ENCODE data around the gene HSD17B3. TPM values are rescaled to one million over a fixed set of nuclear protein-coding genes. Genes with fewer than 3 reads are reported as not detected.
"Not testable (repeated sequence)": the region's sequence is repeated elsewhere in the genome, so short reads cannot be mapped to it uniquely, and the experiment has no call there.

Gene HSD17B3
- total and polyA plus RNA-seq, 5 donors from 2014 or later = 1.5 TPM; not detected in 4

- DNase-seq (no peak), ATAC-seq (ENCODE audit: low read depth in 2 of 2) (no peak)
- H3K4me3 Mint-ChIP-seq = no peak overlapping the region
- H3K27me3 Mint-ChIP-seq = peaks cover 18% of the 10 kb centered on the region
- H3K4me1 Mint-ChIP-seq = peaks cover 0 to 5% (median 2%) of the 10 kb centered on the region in 4 donors
- H3K36me3 ChIP-seq (ENCODE audit: control insufficient read depth, insufficient read depth, low read length) = no peaks in the 10 kb centered on the region
- H3K36me3 Mint-ChIP-seq = no peaks in the 10 kb centered on the region
- peaks cover 3% of the 10 kb centered on the region for H3K27me3 ChIP-seq (ENCODE audit: control insufficient read depth, insufficient read depth, low read length)
- H3K9me3 ChIP-seq (ENCODE audit: control insufficient read depth in 2 of 2, low read length in 2 of 2) = no peaks in the 10 kb centered on the region
- no peak overlapping the region for H3K27ac Mint-ChIP-seq
- no peak overlapping the region for H3K4me3 ChIP-seq (ENCODE audit: low read depth, low read length)
- no peak overlapping the region for H3K27ac ChIP-seq (ENCODE audit: insufficient read depth, low read length, poor library complexity, severe bottlenecking)
- H3K4me1 ChIP-seq (ENCODE audit: control insufficient read depth, insufficient read depth, low read length, poor library complexity, severe bottlenecking) = no peaks in the 10 kb centered on the region
- peaks cover 0 to 3% (median 0%) of the 10 kb centered on the region in 7 donors for H3K9me3 Mint-ChIP-seq
Observed at GRCh38 chr9:96201140-96201539, 100.8 kb downstream of the HSD17B3 start.

GRCh38 chr9:96199006-96199405, 103.0 kb downstream of the HSD17B3 start:
- Histone ChIP-seq H3K4me1 (ENCODE audit: control insufficient read depth, insufficient read depth, low read length, poor library complexity, severe bottlenecking) (no peaks in the 10 kb centered on the region), H3K27ac (ENCODE audit: insufficient read depth, low read length, poor library complexity, severe bottlenecking) (no peak overlapping the region), H3K36me3 (ENCODE audit: control insufficient read depth, insufficient read depth, low read length) (no peaks in the 10 kb centered on the region), H3K9me3 (ENCODE audit: control insufficient read depth in 2 of 2, low read length in 2 of 2) (no peaks in the 10 kb centered on the region), H3K4me3 (ENCODE audit: low read depth, low read length) (no peak overlapping the region), H3K27me3 (ENCODE audit: control insufficient read depth, insufficient read depth, low read length) (peaks cover 8% of the 10 kb centered on the region)
- Mint-ChIP-seq H3K9me3 (peaks cover 0 to 5% (median 0%) of the 10 kb centered on the region in 7 donors), H3K36me3 (no peaks in the 10 kb centered on the region), H3K4me1 (peaks cover 0 to 5% (median 2%) of the 10 kb centered on the region in 4 donors), H3K4me3 (no peak overlapping the region), H3K27me3 (peaks cover 18% of the 10 kb centered on the region), H3K27ac (no peak overlapping the region)
- DNase-seq (no peak), ATAC-seq (ENCODE audit: low read depth in 2 of 2) (no peak)

DNA sequence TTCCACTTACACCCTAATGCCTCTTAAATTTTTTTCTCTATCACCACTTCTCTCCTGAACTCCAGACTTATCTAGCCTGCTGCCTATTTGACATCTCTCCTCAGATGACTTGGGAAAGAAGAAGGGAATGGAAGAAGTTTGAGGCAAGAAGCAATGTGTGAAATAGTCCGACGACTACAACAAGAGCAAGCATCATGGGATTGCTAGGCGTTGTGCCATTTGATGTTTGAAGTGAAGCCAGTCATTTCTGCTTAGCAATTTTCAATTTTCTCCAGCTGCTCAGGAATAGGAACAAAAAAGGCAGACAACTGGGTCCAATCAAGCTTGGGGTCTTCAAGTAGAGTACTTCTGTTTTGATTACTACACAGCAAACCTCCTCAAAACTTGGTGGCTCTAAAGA, 106.4 kb downstream of the HSD17B3 start:
- Mint-ChIP-seq H3K27me3 (peaks cover 19% of the 10 kb centered on the region), H3K36me3 (no peaks in the 10 kb centered on the region), H3K4me3 (no peak overlapping the region), H3K27ac (no peak overlapping the region), H3K4me1 (peaks cover 0 to 5% (median 0%) of the 10 kb centered on the region in 4 donors), H3K9me3 (peaks cover 4 to 9% (median 6%) of the 10 kb centered on the region in 7 donors)
- no peaks in the 10 kb centered on the region for H3K36me3 ChIP-seq (ENCODE audit: control insufficient read depth, insufficient read depth, low read length)
- no peak overlapping the region for H3K4me3 ChIP-seq (ENCODE audit: low read depth, low read length)
- H3K9me3 ChIP-seq (ENCODE audit: control insufficient read depth in 2 of 2, low read length in 2 of 2) = no peaks in the 10 kb centered on the region
- H3K27ac ChIP-seq (ENCODE audit: insufficient read depth, low read length, poor library complexity, severe bottlenecking) = no peak overlapping the region
- H3K4me1 ChIP-seq (ENCODE audit: control insufficient read depth, insufficient read depth, low read length, poor library complexity, severe bottlenecking) = no peaks in the 10 kb centered on the region
- DNase-seq = no peak
- ATAC-seq (ENCODE audit: low read depth in 2 of 2) = no peak
- peaks cover 8% of the 10 kb centered on the region for H3K27me3 ChIP-seq (ENCODE audit: control insufficient read depth, insufficient read depth, low read length)

DNA sequence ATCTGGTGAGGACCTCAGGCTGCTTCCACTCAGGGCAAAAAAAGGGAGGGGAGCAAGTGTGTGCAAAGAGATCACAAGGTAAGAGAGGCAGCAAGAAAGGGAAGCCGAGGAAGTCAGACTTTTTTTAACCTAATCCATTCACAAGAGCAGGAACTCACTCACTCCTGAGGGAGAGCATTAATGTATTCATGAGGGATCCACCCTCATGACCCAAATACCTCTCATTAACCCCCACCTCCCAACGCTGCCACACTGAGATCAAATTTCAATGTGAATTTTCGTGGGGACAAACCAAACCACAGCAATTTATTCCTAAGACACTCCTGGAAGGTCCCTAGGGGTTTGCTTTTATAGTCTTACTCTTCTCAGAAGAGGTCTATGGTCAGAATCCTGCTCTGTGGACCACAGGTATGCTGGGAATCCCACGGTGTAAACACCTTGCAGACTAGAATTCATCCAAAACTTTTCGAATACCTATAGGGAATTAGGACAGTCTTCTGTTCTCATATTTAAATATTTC, 108.7 kb downstream of the HSD17B3 start:
- Mint-ChIP-seq H3K9me3 (peaks cover 4 to 11% (median 7%) of the 10 kb centered on the region in 7 donors), H3K4me1 (peaks cover 0 to 5% (median 0%) of the 10 kb centered on the region in 4 donors), H3K27ac (no peak overlapping the region), H3K27me3 (peaks cover 10% of the 10 kb centered on the region), H3K4me3 (no peak overlapping the region), H3K36me3 (no peaks in the 10 kb centered on the region)
- no peak for DNase-seq
- Histone ChIP-seq H3K27ac (ENCODE audit: insufficient read depth, low read length, poor library complexity, severe bottlenecking) (no peak overlapping the region), H3K4me3 (ENCODE audit: low read depth, low read length) (no peak overlapping the region), H3K36me3 (ENCODE audit: control insufficient read depth, insufficient read depth, low read length) (no peaks in the 10 kb centered on the region), H3K4me1 (ENCODE audit: control insufficient read depth, insufficient read depth, low read length, poor library complexity, severe bottlenecking) (no peaks in the 10 kb centered on the region), H3K9me3 (ENCODE audit: control insufficient read depth in 2 of 2, low read length in 2 of 2) (peaks cover 0 to 3% of the 10 kb centered on the region in 2 experiments), H3K27me3 (ENCODE audit: control insufficient read depth, insufficient read depth, low read length) (peaks cover 10% of the 10 kb centered on the region)
- ATAC-seq (ENCODE audit: low read depth in 2 of 2) = no peak

DNA sequence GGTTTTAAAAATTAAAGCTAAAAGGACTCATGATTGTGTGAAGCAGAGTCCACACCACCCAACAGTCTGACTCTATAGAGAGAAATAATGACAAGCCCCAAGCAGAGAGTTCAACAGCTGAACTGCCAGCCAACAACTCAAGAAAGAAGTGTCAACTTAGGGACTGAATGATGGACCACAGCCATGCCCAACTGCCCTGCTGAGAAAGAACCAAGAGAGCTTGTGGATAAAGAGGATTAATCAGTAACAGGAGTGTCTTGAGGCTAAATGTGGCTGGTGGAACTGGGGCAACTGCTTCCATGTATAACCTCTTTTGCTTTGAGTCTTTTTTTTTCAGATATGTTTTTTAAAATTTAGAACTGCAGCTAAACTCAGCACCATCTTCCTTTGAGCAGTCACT, 109.3 kb downstream of the HSD17B3 start:
- Histone ChIP-seq H3K27me3 (ENCODE audit: control insufficient read depth, insufficient read depth, low read length) (peaks cover 10% of the 10 kb centered on the region), H3K4me3 (ENCODE audit: low read depth, low read length) (no peak overlapping the region), H3K27ac (ENCODE audit: insufficient read depth, low read length, poor library complexity, severe bottlenecking) (no peak overlapping the region), H3K4me1 (ENCODE audit: control insufficient read depth, insufficient read depth, low read length, poor library complexity, severe bottlenecking) (no peaks in the 10 kb centered on the region), H3K36me3 (ENCODE audit: control insufficient read depth, insufficient read depth, low read length) (no peaks in the 10 kb centered on the region), H3K9me3 (ENCODE audit: control insufficient read depth in 2 of 2, low read length in 2 of 2) (peaks cover 0 to 3% of the 10 kb centered on the region in 2 experiments)
- Mint-ChIP-seq H3K27me3 (peaks cover 12% of the 10 kb centered on the region), H3K9me3 (peaks cover 4 to 11% (median 7%) of the 10 kb centered on the region in 7 donors), H3K4me3 (no peak overlapping the region), H3K36me3 (no peaks in the 10 kb centered on the region), H3K27ac (no peak overlapping the region), H3K4me1 (peaks cover 0 to 5% (median 0%) of the 10 kb centered on the region in 4 donors)
- DNase-seq = no peak
- no peak for ATAC-seq (ENCODE audit: low read depth in 2 of 2)

GRCh38 chr9:96189995-96190394, 112.0 kb downstream of the HSD17B3 start:
- no peaks in the 10 kb centered on the region for H3K4me1 Mint-ChIP-seq
- no peaks in the 10 kb centered on the region for H3K4me1 ChIP-seq (ENCODE audit: control insufficient read depth, insufficient read depth, low read length, poor library complexity, severe bottlenecking)
- H3K9me3 ChIP-seq (ENCODE audit: control insufficient read depth in 2 of 2, low read length in 2 of 2) = peaks cover 0 to 3% of the 10 kb centered on the region in 2 experiments
- no peak for ATAC-seq (ENCODE audit: low read depth in 2 of 2)
- no peaks in the 10 kb centered on the region for H3K36me3 ChIP-seq (ENCODE audit: control insufficient read depth, insufficient read depth, low read length)
- no peak overlapping the region for H3K27ac ChIP-seq (ENCODE audit: insufficient read depth, low read length, poor library complexity, severe bottlenecking)
- no peak overlapping the region for H3K4me3 Mint-ChIP-seq
- no peak overlapping the region for H3K27ac Mint-ChIP-seq
- H3K4me3 ChIP-seq (ENCODE audit: low read depth, low read length) = no peak overlapping the region
- no peaks in the 10 kb centered on the region for H3K36me3 Mint-ChIP-seq
- DNase-seq = no peak
- peaks cover 24% of the 10 kb centered on the region for H3K27me3 Mint-ChIP-seq
- H3K9me3 Mint-ChIP-seq = peaks cover 4 to 13% (median 7%) of the 10 kb centered on the region in 7 donors
- H3K27me3 ChIP-seq (ENCODE audit: control insufficient read depth, insufficient read depth, low read length) = peaks cover 6% of the 10 kb centered on the region

- H3K4me3 ChIP-seq (ENCODE audit: low read depth, low read length); H3K9me3 ChIP-seq (ENCODE audit: control insufficient read depth in 2 of 2, low read length in 2 of 2); ATAC-seq (ENCODE audit: low read depth in 2 of 2); H3K27me3 ChIP-seq (ENCODE audit: control insufficient read depth, insufficient read depth, low read length); H3K36me3 Mint-ChIP-seq; DNase-seq; H3K27ac ChIP-seq (ENCODE audit: insufficient read depth, low read length, poor library complexity, severe bottlenecking); H3K4me1 ChIP-seq (ENCODE audit: control insufficient read depth, insufficient read depth, low read length, poor library complexity, severe bottlenecking); H3K27ac Mint-ChIP-seq; H3K36me3 ChIP-seq (ENCODE audit: control insufficient read depth, insufficient read depth, low read length); H3K4me3 Mint-ChIP-seq; H3K4me1 Mint-ChIP-seq: not testable (repeated sequence)
- H3K9me3 Mint-ChIP-seq = peaks cover 4 to 13% (median 7%) of the 10 kb centered on the region in 7 donors
- peaks cover 24% of the 10 kb centered on the region for H3K27me3 Mint-ChIP-seq
Observed at GRCh38 chr9:96189581-96189980, 112.4 kb downstream of the HSD17B3 start.

GRCh38 chr9:96188571-96188970, 113.4 kb downstream of the HSD17B3 start:
- H3K4me3 Mint-ChIP-seq = no peak overlapping the region
- peaks cover 2% of the 10 kb centered on the region for H3K27me3 ChIP-seq (ENCODE audit: control insufficient read depth, insufficient read depth, low read length)
- DNase-seq = no peak
- peaks cover 0 to 2% (median 0%) of the 10 kb centered on the region in 4 donors for H3K4me1 Mint-ChIP-seq
- H3K9me3 Mint-ChIP-seq = peaks cover 4 to 15% (median 7%) of the 10 kb centered on the region in 7 donors
- no peak for ATAC-seq (ENCODE audit: low read depth in 2 of 2)
- H3K4me1 ChIP-seq (ENCODE audit: control insufficient read depth, insufficient read depth, low read length, poor library complexity, severe bottlenecking) = no peaks in the 10 kb centered on the region
- no peak overlapping the region for H3K27ac ChIP-seq (ENCODE audit: insufficient read depth, low read length, poor library complexity, severe bottlenecking)
- H3K27me3 Mint-ChIP-seq = peaks cover 24% of the 10 kb centered on the region
- peaks cover 0 to 3% of the 10 kb centered on the region in 2 experiments for H3K9me3 ChIP-seq (ENCODE audit: control insufficient read depth in 2 of 2, low read length in 2 of 2)
- H3K36me3 ChIP-seq (ENCODE audit: control insufficient read depth, insufficient read depth, low read length) = no peaks in the 10 kb centered on the region
- H3K36me3 Mint-ChIP-seq = no peaks in the 10 kb centered on the region
- H3K4me3 ChIP-seq (ENCODE audit: low read depth, low read length) = no peak overlapping the region
- no peak overlapping the region for H3K27ac Mint-ChIP-seq

Data from CD4-positive, CD25-positive, alpha-beta regulatory T cell (primary cell).